GM18502 (cell line): ENCODE data around the gene TUBGCP2.
"Not testable (repeated sequence)": the region's sequence is repeated elsewhere in the genome, so short reads cannot be mapped to it uniquely, and the experiment has no call there.

Experiments
- ATAC-seq: cut with Tn5 transposase; IDR thresholded peaks from one replicate; pipeline ENCODE4 v1.9.1; 2021; ENCODE audit warnings: mild to moderate bottlenecking; ENCODE audit not compliant: unreplicated experiment, poor library complexity

TUBGCP2 gene

DNA sequence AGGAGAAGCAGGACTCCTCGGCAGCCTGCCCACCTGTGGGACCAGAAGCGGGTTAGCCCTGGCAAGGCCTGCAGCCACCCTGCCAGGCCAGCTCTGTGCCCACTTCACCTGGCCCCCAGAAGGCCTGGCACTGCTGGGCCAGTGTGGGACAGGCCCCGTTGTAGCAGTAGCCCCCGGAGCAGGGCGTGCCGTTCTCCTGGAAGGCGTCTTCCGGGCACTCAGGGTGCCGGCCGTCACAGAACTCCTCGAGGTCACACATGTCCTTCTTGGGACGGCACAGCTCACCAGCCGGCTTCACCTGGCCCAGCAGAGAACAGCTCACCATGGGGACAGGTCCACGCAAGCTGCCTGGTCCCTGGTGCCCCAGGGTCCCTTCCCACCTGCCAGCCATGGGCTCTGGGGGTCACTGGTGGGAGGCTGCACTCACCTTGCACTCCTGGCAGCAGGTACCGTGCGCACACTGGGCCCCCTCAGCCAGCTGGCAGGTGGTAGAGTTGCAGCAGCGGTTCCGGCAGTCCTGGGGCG lies 37.8 kb downstream of the TUBGCP2 start:
- no peak for ATAC-seq

- ATAC-seq = no peak
Measured at GRCh38 chr10:133270204-133270603, 38.5 kb downstream of the TUBGCP2 start.

DNA sequence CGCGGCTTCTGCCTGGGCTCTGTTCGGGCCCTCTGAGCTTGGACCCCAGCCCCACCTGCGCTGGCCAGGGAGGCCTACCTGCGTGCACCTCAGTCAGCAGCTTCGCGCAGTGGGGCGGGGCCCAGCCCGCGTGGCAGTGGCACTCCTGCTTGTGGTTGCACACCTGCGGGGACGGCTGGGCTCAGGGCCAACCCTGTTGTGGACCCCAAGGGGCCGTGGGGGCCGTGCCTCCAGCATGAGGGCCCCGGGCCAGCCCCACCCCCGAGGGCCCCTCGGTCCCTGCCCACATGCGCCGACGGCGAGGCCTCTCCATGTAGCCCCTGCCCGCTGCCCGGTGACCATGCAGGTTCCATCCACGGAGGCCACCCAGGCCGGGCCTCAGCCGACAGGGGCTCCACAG lies 39.3 kb downstream of the TUBGCP2 start:
- ATAC-seq = no peak

DNA sequence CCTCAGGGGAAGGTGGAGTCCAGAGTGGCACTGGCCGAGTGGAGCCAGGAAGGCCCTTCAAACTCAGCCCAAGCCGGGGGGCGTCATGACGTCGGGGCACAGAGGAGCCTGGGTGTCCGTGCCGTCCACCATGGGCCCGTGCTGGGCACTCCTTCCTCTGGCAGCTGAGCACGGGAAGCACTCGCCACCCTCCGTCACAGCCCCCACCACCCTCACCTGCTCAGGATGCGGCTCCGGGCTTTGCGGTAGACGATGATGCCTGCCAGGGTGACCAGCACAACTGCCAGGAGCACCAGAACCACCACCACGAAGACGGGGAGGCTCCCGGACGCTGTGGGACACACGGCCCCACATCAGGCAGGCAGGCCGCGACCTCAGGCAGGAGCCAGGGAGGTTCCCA lies 40.1 kb downstream of the TUBGCP2 start:
- ATAC-seq = no peak

DNA sequence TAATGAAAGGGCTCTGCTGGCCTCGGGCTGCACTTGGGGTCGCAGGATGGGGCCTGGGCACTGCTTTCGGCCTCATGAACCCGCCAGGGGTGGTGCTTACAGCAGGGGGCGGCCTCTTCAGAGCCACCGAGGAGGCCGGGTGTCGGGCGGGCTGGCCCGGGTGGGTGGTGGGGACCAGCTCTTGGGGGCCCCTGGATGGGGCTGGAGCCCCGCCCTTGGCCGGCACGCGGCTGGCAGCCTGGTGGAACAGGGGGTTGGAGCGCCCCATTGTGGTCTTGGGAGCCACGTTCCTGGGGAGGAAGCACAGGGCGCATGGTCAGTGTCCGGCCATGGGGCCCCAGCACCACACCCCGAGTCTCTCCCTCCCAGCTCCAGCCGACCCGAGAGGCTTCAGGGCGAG lies 40.8 kb downstream of the TUBGCP2 start:
- no peak for ATAC-seq

DNA sequence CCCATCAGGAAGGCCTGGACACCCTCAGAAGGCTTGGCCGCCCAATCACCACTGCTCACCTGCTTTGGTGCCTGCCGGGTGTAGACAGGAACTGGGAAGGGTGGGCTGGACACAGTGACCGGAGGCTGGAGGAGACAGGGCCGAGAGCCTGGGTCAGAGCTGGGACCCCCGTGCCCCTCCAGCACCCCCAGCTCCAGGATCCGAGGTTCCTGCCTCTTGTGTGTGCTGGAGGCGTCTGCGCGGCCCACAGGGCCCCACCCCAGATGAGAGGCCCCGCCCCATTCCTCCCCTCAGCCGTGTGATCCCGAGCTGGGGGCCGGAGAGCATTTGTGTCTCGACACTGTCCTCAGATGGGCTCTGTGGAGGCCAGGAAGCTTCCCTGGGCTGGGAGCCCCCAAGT lies 41.4 kb downstream of the TUBGCP2 start:
- ATAC-seq = no peak

DNA sequence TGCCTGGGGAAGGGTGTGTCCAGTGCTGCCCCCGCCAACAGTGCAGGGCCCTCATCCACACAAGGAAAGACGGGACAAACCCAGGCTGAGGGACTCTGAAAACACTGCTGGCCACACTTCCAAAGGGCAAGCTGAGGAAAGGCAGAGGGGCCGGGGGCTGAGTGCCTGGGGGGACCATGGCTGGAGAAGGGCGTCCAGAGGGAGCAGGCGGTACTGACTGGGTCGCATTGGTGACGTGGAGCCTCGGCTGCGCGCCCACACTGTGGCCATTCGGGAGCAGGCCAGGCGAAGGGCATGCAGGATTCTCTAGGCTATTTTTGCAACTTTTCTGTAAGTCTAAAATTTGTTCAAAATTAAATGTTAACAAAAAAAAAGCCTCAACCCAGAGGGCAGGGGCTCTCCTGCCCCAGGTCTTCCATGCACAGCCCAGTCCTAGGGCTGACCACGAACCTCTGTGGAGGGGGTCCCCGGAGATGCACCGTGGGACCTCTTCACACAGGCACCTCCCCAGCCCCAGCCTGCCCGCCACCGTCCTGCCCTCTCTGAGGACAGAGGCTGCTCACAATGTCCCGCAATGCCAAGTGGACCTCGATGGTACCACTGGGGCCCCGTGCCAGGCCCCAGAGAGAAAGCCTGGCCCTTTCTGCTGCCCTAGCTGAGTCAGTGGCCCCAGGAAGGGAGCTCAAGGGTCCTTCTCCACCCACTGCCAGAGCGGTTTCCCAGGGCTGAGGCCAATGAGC lies 42.4 kb downstream of the TUBGCP2 start:
- no peak for ATAC-seq

GRCh38 chr10:133265052-133265451 lies 43.6 kb downstream of the TUBGCP2 start:
- not testable (repeated sequence) for ATAC-seq

DNA sequence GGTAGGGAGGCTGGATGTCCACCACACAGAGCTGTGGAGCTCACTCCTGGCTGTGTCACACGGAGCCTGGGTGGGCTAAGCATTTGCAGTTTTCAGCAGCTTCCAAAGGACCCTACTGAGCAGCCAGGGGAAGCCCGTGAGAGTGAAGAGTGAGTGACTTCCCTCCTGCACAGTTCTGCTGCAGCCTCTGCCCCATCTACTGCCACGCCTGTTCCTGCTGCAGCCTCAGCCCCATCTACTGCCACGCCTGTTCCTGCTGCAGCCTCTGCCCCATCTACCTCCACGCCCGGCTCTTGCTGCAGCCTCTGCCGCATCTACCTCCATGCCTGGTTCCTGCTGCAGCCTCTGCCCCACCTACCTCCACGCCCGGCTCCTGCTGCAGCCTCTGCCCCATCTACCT lies 44.2 kb downstream of the TUBGCP2 start:
- ATAC-seq = no peak

DNA sequence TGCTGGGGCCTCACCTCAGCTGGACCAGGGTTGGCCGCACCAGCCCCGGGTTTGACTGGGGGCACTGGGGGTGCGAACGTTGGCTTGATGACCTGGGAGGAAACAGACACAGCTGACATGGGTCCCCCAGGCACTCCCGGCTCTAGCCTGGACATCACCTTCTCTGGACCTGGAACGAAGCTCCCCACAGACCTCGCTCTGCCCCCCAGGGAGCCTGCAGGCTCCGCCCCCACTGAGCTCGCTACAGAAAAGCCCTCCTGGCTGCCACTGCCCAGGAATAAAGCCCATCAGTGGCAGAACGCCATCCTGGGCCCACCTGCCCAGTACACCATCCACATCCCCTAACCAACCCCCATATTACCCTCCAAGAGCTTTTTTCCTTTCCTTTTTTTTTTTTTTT lies 45.0 kb downstream of the TUBGCP2 start:
- no peak for ATAC-seq

- ATAC-seq = no peak
Measured at GRCh38 chr10:133262696-133263095, 46.0 kb downstream of the TUBGCP2 start.

DNA sequence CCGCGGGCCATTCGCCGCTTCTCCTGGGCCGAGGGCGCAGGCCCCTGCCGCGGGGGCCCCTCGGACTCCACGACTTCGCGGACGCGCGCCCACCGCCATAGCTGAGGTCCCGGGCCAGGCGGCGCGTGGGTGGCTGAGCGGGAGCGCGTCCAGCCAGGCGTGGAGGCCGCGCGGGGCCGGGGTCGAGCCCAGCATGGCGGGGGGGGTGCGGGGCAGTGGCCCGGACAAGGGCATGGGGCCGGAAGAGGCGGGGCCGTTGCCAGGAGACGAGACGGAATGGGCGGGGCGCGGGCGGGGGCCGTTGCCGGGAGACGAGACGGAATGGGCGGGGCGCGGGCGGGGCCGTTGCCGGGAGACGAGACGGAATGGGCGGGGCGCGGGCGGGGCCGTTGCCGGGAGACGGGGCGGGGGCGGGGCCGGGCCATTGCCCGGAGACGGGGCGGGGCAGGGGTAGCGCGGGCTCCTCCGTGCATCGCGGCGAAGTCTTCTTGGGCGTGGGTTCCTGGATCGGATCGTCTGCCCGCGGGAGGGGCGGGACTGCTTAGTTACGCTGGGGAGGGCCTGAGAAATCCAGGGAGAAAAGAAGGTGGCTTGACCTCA lies 46.8 kb downstream of the TUBGCP2 start:
- peak; percentile 53 for ATAC-seq

DNA sequence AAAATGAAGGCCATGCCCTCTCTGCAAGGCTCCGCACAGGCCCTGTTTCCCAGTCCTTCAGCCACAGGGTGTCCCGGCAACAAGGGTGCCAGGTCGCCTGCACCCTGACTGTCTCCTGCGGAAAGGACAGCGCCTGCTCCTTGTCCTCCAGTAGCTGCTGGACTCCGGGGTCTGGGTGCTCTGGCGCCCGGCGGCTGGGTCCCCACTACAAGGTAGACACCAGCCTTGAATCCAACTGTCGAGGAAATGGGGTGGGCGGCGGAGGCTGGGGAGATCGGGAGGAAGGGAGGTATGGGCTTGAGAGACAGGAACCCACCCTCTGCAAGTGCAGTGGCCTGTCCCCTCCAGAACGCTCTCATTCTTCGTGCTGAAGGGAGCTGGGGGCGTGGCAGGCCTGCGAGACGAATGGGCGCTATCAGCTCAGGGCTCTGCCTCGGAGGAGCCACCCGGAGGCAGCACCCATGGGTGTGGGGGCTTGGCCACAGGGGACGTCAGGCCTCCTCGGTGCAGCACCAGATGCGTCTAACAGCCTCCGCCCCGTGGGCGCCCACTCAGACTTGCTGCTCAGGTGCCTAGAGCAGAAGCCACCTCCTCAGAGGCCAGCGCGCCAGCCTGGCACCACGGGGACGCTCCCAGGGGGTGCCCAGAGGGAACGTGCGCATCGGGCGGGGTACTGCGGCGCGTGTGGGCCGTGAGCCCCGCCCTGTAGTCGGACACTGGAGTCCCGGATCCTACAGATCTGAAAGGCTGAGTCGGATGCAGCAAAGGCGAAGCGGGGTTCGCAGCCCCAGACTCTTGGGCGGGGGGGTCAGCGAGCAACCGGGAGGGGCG lies 47.6 kb downstream of the TUBGCP2 start:
- peak; percentile 59 for ATAC-seq

- ATAC-seq = no peak
Measured at GRCh38 chr10:133259602-133259989, 49.1 kb downstream of the TUBGCP2 start.

DNA sequence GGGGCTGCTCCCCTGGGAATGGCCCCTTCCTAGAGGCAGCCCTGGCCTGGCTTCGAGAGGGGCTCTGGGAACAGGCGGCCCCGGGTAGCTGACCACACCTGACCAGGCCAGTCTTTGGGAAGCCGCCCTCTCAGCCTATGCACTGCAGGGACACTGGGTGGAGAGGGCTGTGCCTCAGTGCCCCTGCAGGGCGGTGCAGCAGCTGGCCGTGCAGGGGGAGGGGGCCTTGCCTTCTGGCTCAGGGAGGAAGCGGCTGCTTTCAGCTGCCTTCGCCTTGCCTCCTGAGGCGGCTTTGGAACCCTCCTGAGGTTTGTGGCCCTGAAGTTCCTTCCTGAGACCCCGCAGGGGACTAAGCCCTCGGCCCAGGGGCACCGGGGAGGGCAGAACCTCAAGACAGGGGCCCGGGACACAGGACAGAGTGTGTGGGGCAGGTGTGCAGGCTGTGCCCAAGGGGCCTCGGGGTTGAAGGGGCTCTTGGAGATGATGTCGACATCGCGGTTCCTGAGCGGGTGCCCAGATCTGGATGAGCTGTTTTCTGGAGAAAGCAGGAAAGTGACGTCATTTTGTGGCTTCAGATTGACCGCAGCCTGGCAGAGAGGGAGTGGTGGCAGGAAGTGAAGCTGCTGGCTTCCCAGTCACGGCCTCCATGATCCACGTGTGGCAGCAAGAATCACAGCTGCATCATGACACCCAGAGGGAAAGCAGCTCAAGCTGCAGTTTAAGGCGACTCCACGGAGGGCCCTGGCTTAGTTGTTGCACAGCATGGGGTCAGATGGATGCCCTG lies 49.7 kb downstream of the TUBGCP2 start:
- ATAC-seq = no peak

DNA sequence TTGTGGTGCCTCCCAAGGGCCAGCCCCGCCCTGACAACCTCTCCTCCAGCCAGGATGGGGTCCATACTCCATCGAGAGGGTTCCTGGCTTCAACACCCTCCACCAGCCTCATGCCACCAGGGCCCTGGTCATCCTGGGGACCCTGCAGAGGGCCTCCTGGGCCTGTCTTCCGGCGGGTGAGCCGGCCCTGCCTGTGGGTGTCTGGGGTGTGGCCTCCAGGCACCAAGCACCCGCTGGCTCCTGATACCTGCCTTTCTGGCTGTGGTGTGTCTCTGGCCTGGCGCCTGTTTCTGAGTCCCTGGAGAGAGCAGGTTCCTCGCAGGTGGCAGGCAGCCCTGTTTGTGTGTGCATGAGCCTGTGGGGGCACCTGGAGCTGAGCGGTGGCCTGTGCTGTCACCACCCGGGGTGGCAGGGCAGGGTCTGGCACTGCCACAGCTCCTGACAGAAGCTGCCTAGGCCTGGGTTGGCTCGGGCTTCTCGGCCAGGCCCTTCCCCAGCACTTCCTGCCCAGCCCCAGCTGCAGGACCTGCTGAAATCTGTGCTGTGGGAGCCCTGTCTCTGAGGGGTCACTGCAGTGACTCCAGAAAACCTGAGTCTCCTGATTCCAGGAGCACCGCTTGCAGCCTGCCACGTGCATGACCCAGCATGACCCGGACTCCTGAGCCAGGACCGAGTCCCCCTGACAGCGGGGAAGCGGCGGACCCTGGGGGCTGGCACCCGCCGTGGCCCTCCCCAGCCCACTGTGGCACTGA lies 50.4 kb downstream of the TUBGCP2 start:
- ATAC-seq = no peak

GRCh38 chr10:133257489-133258065 lies 51.1 kb downstream of the TUBGCP2 start:
- ATAC-seq = no peak

- no peak for ATAC-seq
Measured at GRCh38 chr10:133255323-133255722, 53.3 kb downstream of the TUBGCP2 start.

DNA sequence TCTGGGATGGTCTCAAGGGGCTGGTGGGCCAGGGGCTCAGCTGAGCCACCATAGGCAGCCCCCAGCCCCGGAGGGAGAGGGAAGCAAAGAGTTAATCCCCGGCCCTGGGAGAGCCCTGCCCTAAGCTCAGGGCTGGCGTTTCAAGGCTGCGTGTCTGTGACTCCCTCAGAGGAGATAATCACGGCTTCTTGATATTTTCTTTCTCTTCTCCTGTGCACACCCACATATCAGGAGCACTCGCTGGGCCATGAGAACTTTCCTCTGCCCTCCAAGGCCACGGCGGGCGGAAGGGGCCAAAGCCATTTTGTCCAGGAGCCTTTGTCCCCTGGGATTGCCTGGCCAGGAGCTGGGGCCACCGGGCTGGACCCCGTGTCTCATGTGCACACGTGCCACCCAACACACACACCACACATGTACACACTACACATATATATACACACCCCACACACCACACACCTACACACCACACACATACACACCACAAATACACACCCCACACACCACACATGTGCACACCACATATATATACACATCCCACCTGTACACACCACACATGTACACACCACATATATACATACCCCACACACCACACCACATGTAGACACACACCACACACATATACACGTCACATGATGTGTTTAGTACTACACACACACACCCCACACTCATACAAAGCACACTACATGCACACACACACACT lies 54.1 kb downstream of the TUBGCP2 start:
- no peak for ATAC-seq
